HEK293 (cell line): ENCODE data around the gene KLHL7.
"Not testable (repeated sequence)": the region's sequence is repeated elsewhere in the genome, so short reads cannot be mapped to it uniquely, and the experiment has no call there.

ENCODE experiments used
- CTCF ChIA-PET: fragments of 350-600 bp; formaldehyde crosslinking; extraction: SDS; loops from one replicate; lab custom pipeline; 2021; ENCODE audit warnings: antibody characterized with exemption; lab: Yijun Ruan, JAX
- POLR2A ChIA-PET: fragments of 300-600 bp; formaldehyde crosslinking; extraction: SDS; loops from one replicate; lab custom pipeline; 2020; ENCODE audit warnings: antibody characterized with exemption, inconsistent platforms; lab: Yijun Ruan, JAX
- H3K27ac ChIP-seq: fragments of 200-500 bp; sonication (Bioruptor generic); 2 replicates; pipeline ENCODE4 v1.5.1; 2014; ENCODE audit warnings: low read depth, low read length, control low read depth, inconsistent platforms; ENCODE audit errors: extremely low read depth
- H3K36me3 ChIP-seq, 2 experiments: fragments of 200-500 bp in 1 of 2; sonication (Bioruptor generic) in 1 of 2; 1 replicate in 1 of 2; 2 replicates in 1 of 2; pipeline ENCODE4 v1.5.1; 2014 to 2017; ENCODE audit warnings: inconsistent platforms in 2 of 2, low read length in 2 of 2; ENCODE audit not compliant: control insufficient read depth in 2 of 2, insufficient read depth in 1 of 2
- H3K4me1 ChIP-seq: fragments of 200-500 bp; sonication (Bioruptor generic); 2 replicates; pipeline ENCODE4 v1.5.1; 2014; ENCODE audit warnings: mild to moderate bottlenecking, low read length, inconsistent platforms; ENCODE audit not compliant: control insufficient read depth, insufficient read depth
- H3K4me3 ChIP-seq: 2 replicates; pipeline ENCODE4 v1.5.1; 2011; ENCODE audit warnings: low read depth, mild to moderate bottlenecking, control low read depth, low read length, moderate library complexity
- H3K9me3 ChIP-seq: fragments of 200-500 bp; sonication (Bioruptor generic); 2 replicates; pipeline ENCODE4 v1.5.1; 2014; ENCODE audit warnings: low read depth, low read length, inconsistent platforms; ENCODE audit not compliant: control insufficient read depth, insufficient read depth
- REST ChIP-seq: fragments of 450-650 bp; formaldehyde crosslinking; IDR thresholded peaks from 2 replicates; pipeline ENCODE4 v1.5.1; 2016; ENCODE audit warnings: missing biosample characterization, missing genetic modification characterization
- SALL2 ChIP-seq: fragments of 450-650 bp; formaldehyde crosslinking; IDR thresholded peaks from 2 replicates; pipeline ENCODE4 v1.5.0; 2017; ENCODE audit warnings: missing biosample characterization, mild to moderate bottlenecking, missing genetic modification characterization, borderline replicate concordance
- TRIM28 ChIP-seq: IDR thresholded peaks from 2 replicates; pipeline ENCODE4 v1.6.1; 2011; ENCODE audit warnings: low read length, control low read depth, borderline replicate concordance
- ZBTB44 ChIP-seq: fragments of 450-650 bp; IDR thresholded peaks from 2 replicates; pipeline ENCODE4 v1.5.1; 2018; ENCODE audit warnings: missing biosample characterization, mild to moderate bottlenecking, missing genetic modification characterization
- ZFP3 ChIP-seq: fragments of 450-650 bp; formaldehyde crosslinking; IDR thresholded peaks from 2 replicates; pipeline ENCODE4 v1.5.1; 2016; ENCODE audit warnings: low read depth, missing biosample characterization, missing genetic modification characterization
- ZNF146 ChIP-seq: fragments of 450-650 bp; formaldehyde crosslinking; IDR thresholded peaks from 2 replicates; pipeline ENCODE4 v1.5.1; 2016; ENCODE audit warnings: missing biosample characterization, missing genetic modification characterization
- ZNF184 ChIP-seq: fragments of 450-650 bp; IDR thresholded peaks from 2 replicates; pipeline ENCODE4 v1.5.1; 2018; ENCODE audit warnings: missing biosample characterization, mild to moderate bottlenecking, missing genetic modification characterization
- ZNF214 ChIP-seq: fragments of 450-650 bp; formaldehyde crosslinking; IDR thresholded peaks from 2 replicates; pipeline ENCODE4 v1.5.1; 2017; ENCODE audit warnings: missing biosample characterization, mild to moderate bottlenecking, missing genetic modification characterization, borderline replicate concordance
- ZNF274 ChIP-seq, 2 experiments: fragments of 200-500 bp in 1 of 2; fragments of 450-650 bp in 1 of 2; sonication (Bioruptor generic) in 1 of 2; formaldehyde crosslinking in 1 of 2; IDR thresholded peaks; 2 replicates each; pipeline versions ENCODE4 v1.5.1 to v1.6.1; 2014 to 2016; ENCODE audit warnings: borderline replicate concordance in 1 of 2, inconsistent platforms in 1 of 2, low read length in 1 of 2, missing biosample characterization in 1 of 2, missing genetic modification characterization in 1 of 2
- ZNF302 ChIP-seq: fragments of 450-650 bp; formaldehyde crosslinking; IDR thresholded peaks from 2 replicates; pipeline ENCODE4 v1.5.1; 2016; ENCODE audit warnings: missing biosample characterization, missing genetic modification characterization, low read depth
- ZNF394 ChIP-seq: fragments of 450-650 bp; formaldehyde crosslinking; IDR thresholded peaks from 2 replicates; pipeline ENCODE4 v1.5.1; 2016; ENCODE audit warnings: missing biosample characterization, missing genetic modification characterization, mild to moderate bottlenecking, moderate library complexity, borderline replicate concordance
- ZNF501 ChIP-seq: fragments of 450-650 bp; formaldehyde crosslinking; IDR thresholded peaks from 2 replicates; pipeline ENCODE4 v1.5.1; 2016; ENCODE audit warnings: missing biosample characterization, missing genetic modification characterization
- ZNF529 ChIP-seq: fragments of 450-650 bp; formaldehyde crosslinking; IDR thresholded peaks from 2 replicates; pipeline ENCODE4 v1.5.1; 2017; ENCODE audit warnings: missing genetic modification characterization, missing biosample characterization; ENCODE audit not compliant: insufficient replicate concordance
- ZNF558 ChIP-seq: fragments of 450-650 bp; formaldehyde crosslinking; IDR thresholded peaks from 2 replicates; pipeline ENCODE4 v1.5.1; 2016; ENCODE audit warnings: missing biosample characterization, missing genetic modification characterization
- ZSCAN4 ChIP-seq: fragments of 450-650 bp; formaldehyde crosslinking; IDR thresholded peaks from 2 replicates; pipeline ENCODE4 v1.5.1; 2017; ENCODE audit warnings: missing biosample characterization, missing genetic modification characterization

The KLHL7 gene

GRCh38 chr7:23123465-23123864 is 17.9 kb downstream of the KLHL7 start:
- no peak overlapping the region for H3K27ac ChIP-seq
- TF ChIP-seq ZNF302 (tag by site-specific recombination) (no peak), SALL2 (tag by site-specific recombination) (no peak), ZBTB44 (tag by site-specific recombination) (no peak), ZFP3 (tag by site-specific recombination) (no peak), ZNF501 (no peak), ZNF529 (tag by site-specific recombination) (no peak)
- TF ChIP-seq, all 188 proteins: peak for 0
- Histone ChIP-seq H3K4me1 (no peaks in the 10 kb centered on the region), H3K36me3 (peaks cover 9 to 11% of the 10 kb centered on the region in 2 experiments), H3K9me3 (no peaks in the 10 kb centered on the region), H3K4me3 (no peak overlapping the region)
- ChIA-PET CTCF (interaction anchor here (0.6 to 1.1 kb wide), 3 partner anchors 9 to 562 kb away, joined by 3 to 4 read pairs (median 4); no protein-coding TSS in a partner anchor), POLR2A (interaction anchor here (1.0 to 1.4 kb wide), 2 partner anchors 17 to 111 kb away, joined by 3 to 7 read pairs; no protein-coding TSS in a partner anchor)

GRCh38 chr7:23129036-23129435 is 23.5 kb downstream of the KLHL7 start:
- Histone ChIP-seq H3K9me3 (no peaks in the 10 kb centered on the region), H3K4me3 (no peak overlapping the region), H3K36me3 (peaks cover 11 to 17% of the 10 kb centered on the region in 2 experiments), H3K27ac (no peak overlapping the region), H3K4me1 (no peaks in the 10 kb centered on the region)
- CTCF ChIA-PET, result no interaction called here
- no peak for TF ChIP-seq ZNF184 (tag by site-specific recombination)
- TF ChIP-seq ZNF214 (tag by site-specific recombination), result no peak
- TF ChIP-seq ZNF394, result no peak
- TF ChIP-seq REST (tag by site-specific recombination), result 0 out of 2 replicates have a peak, but pooled peaks have one; percentile 29
- TF ChIP-seq ZNF274 (IDR thresholded peaks at IDR 0.05; ENCODE audit: low read length), result no peak
- TF ChIP-seq ZNF274 (tag by site-specific recombination; IDR thresholded peaks at IDR 0.05; ENCODE audit: borderline replicate concordance), result no peak
- TF ChIP-seq ZSCAN4 (tag by site-specific recombination), result no peak
- TF ChIP-seq ZNF558 (tag by site-specific recombination), result no peak
- TF ChIP-seq TRIM28, result no peak
- POLR2A ChIA-PET, result no interaction called here

GRCh38 chr7:23131799-23132198 is 26.2 kb downstream of the KLHL7 start:
- peaks cover 7 to 13% of the 10 kb centered on the region in 2 experiments; a peak in 2 of 3 replicates for H3K36me3 ChIP-seq
- POLR2A ChIA-PET, H3K27ac ChIP-seq, CTCF ChIA-PET, H3K4me1 ChIP-seq, H3K9me3 ChIP-seq, H3K4me3 ChIP-seq: not testable (repeated sequence)
- peak; percentile 71 for TF ChIP-seq ZNF146 (tag by site-specific recombination)
